GM18507 (cell line): ENCODE results near the gene SIPA1L3.
"Not testable (repeated sequence)": the region's sequence is repeated elsewhere in the genome, so short reads cannot be mapped to it uniquely, and the experiment has no call there.

Experiments used
- DNase-seq: peaks from one replicate; pipeline ENCODE4 v3.0.0; 2011; ENCODE audit warnings: low read depth; ENCODE audit not compliant: insufficient read length; ENCODE audit errors: extremely low spot score
- FAIRE-seq: peaks from 2 replicates; lab custom pipeline; 2011; peaks lifted over from hg19 to GRCh38; lab: Jason Lieb, UNC

The SIPA1L3 gene

GRCh38 chr19:38012290-38012689 lies 105.3 kb downstream of the SIPA1L3 start:
- DNase-seq (no peak), FAIRE-seq (no peak)

- DNase-seq (no peak), FAIRE-seq (no peak)
These were observed 105.9 kb downstream of the SIPA1L3 start for GRCh38 chr19:38012944-38013343.

GRCh38 chr19:38013913-38014580 lies 107.0 kb downstream of the SIPA1L3 start:
- DNase-seq (no peak), FAIRE-seq (no peak)

- no peak for FAIRE-seq
- DNase-seq, result no peak
These were observed 108.2 kb downstream of the SIPA1L3 start for GRCh38 chr19:38015216-38015615.

DNA sequence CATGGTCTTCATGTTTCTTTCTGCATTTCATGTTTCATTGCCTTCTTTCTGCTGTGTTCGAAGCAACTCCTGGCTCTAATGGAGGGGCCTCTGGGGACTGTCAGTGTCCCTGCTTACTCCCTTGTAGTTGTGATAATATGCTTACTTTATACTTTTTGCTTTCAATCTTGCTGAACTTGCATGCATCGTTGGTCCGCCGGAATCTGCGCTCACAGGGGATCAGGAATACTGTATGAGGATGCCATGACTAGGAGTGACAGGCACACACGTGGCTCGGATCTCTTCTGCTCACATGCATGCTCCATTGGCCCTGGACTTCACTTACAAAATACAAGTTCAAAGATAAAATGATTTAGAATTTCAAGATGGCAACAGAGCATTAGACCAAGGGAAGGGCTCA lies 108.8 kb downstream of the SIPA1L3 start:
- FAIRE-seq, result no peak

GRCh38 chr19:38017401-38018151 lies 110.6 kb downstream of the SIPA1L3 start:
- FAIRE-seq, result no peak
- no peak for DNase-seq

More for the DNA sequence above, 108.8 kb downstream of the SIPA1L3 start:
- DNase-seq, result no peak

GRCh38 chr19:38018694-38019395 lies 111.8 kb downstream of the SIPA1L3 start:
- DNase-seq (no peak), FAIRE-seq (no peak)

DNA sequence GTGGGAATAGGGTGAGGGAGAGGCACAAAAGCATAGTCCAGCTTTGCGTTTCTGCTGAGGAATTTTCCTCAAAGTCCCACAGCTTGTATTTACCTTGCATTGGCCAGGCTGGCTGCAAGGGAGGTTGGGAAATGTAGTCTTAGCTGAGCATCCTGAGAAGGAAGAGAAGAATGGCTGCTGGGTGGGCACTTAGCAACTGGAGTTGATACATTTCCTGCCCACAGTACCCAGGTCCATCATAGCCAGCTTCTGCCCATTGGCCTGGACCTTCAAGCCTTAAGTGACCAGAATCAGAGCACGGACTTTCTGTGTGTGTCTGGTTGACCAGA lies 112.4 kb downstream of the SIPA1L3 start:
- DNase-seq, result no peak

GRCh38 chr19:38020311-38020710 lies 113.3 kb downstream of the SIPA1L3 start:
- FAIRE-seq, result no peak
- no peak for DNase-seq

More for the DNA sequence above, 112.4 kb downstream of the SIPA1L3 start:
- FAIRE-seq, result no peak

GRCh38 chr19:38021352-38021751 lies 114.3 kb downstream of the SIPA1L3 start:
- DNase-seq (no peak), FAIRE-seq (no peak)

DNA sequence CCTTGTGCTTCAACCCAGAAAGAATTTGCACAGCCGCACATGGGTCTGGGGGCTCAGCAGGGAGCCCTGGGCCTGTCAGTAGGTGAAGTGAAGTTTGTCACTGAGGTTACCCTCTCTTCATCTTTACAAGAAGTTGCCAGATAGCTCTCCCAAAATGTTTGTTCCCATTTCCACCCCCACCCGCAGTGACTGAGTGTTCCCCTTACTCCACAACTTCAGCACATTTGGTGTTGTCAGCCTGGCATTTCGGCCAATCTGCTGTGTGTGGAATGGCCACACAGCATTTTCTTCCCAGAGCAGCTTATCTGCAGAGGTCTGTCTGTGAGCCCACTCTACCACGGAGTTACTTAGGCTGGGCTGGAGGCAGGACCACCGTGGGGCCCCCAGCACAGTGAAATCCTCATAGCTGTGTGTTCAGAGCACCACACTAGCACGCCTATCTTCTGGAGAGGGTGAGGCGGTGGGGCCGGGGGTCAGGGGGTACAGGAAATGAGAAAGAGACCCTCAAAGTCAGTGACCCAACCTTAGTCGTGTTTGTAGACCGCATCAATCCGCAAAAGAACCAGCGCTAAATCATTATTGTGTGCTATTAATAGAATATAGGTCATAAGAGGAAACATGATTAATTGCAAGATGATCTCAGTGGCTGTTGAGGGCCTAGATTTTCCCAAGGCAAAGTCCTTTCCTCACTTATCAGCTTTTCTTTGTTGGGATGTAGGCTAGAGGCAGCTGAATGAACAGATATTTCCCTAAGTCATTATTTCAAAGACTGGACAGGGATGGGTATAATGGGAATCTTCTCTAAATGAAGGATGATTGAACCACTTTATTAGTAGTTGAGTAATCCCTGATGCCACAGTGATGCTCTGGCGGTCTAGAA lies 116.0 kb downstream of the SIPA1L3 start:
- no peak for FAIRE-seq

DNA sequence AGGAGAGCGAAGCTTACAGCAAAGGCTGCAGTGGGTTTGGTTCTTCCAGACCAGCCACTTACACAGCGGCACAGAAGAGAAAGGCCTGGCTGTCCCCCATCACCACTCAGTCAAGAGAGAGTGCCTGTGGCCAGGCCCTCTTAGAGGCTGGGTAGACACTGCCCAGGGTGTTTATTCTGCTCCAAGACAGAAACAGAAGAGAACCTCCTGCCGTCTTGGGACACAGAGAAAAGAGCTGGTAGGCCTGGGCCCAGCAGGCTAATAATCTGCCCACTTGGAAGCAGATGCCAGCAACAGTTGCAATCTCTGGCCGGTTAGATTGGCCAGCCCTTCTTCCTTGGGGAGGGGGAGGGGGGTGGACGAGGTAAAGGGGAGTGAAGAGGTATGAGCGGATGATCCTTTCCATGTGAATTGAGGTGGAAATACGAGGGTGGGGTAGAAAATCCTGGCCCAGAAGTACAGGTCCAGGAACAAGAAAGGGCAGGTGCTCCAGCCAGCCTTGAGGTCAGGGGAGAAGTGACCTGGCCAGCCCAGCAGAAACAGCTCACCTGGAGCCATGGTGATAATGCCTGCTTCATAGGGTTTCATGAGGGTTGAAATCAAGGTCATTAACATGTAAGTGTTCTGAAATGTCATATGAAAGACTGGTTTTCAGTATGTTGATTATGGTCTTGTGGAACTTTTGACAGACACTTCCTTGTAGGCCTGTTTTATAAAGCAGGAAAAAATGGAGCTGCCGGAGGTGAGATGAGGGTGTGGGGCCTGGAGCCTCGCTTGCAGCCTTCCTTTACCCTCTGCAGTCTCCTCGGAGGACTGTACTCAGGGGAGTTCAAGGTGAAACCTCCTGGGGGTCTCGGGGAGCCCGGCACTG lies 116.9 kb downstream of the SIPA1L3 start:
- FAIRE-seq, result no peak
- DNase-seq, result no peak

More for the DNA sequence above, 116.0 kb downstream of the SIPA1L3 start:
- DNase-seq, result no peak

- DNase-seq (no peak), FAIRE-seq (no peak)
These were observed 118.2 kb downstream of the SIPA1L3 start for GRCh38 chr19:38024992-38025908.

DNA sequence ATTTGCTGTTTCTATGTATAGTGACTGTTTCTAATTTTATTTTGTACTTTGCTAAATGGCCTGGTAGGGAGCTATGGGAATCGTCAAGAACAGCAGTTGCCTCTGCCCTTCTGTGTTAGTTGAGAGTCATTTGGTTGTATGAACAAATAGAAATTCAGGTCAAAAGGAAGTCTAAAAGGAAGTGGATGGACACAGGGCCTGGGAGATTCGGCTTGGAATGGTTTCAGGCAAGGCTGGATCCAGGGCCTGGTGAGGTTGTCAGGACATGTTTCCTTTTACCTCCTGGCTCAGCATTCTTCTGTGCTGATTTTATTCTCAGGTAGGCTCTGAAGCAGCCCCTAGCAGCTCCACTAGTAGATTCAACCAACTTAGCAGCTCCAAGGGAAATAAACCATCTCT lies 118.9 kb downstream of the SIPA1L3 start:
- no peak for DNase-seq

GRCh38 chr19:38028913-38029510 lies 122.0 kb downstream of the SIPA1L3 start:
- no peak for DNase-seq
- no peak for FAIRE-seq

More for the DNA sequence above, 118.9 kb downstream of the SIPA1L3 start:
- no peak for FAIRE-seq

DNA sequence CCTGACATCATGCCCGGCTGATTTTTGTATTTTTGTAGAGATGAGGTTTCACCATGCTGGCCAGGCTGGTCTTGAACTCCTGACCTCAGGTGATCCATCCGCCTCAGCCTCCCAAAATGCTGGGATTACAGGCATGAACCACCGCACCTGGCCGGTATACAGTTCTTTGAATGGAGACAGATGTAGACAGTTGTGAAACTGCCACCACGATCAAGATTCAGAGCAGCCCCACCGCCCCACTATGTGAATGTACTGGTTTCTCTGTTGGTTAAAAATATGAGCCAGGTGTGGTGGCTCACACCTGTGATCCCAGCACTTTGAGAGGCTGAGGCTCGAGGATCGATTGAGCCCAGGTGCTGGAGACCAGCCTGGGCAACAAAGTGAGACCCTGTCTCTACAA lies 123.0 kb downstream of the SIPA1L3 start:
- FAIRE-seq, DNase-seq: not testable (repeated sequence)

DNA sequence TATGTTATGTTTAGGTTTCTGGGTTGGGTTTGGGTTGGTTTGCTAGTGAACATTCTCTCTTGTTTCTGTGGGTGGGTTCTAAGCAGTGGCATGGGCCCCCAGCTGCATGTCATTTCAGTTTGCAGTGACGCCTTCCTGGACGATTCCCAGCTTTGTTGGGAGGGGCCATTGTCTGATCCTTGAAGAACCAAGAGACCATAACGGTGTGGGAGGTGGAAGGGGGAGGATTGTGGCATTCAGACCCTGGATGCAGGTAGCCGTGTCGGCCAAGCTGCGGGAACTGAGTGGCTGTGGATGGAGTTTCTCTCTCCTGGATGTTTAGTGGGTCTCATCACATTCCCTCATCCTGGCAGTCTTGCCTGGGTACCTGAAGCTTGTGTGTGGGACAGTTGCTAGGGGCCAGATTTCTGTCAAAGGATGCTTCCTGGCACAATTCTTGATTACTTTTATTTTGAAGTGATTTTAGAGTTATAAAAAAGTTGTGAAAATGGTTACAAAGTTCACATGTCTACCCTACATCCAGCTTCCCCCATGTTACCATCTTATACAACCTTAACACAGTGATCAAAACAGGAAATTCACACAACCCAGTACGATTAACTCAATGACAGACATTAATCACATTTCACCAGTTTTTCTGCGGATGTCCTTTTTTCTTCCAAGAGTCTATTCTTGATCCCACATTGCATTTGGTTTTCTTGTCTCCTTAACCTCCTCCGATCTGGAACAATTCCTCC lies 123.8 kb downstream of the SIPA1L3 start:
- FAIRE-seq (no peak), DNase-seq (no peak)
